Colonic mucosa (tissue), 4 donors: ENCODE data around the gene ACACB. TPM values are rescaled to one million over a fixed set of nuclear protein-coding genes. Genes with fewer than 3 reads are reported as not detected.

ENCODE experiments used
- DNase-seq: peaks from one replicate; pipeline ENCODE4 v3.0.0-alpha.2; 2020
- H3K27ac ChIP-seq: fragments of 200-600 bp; one replicate; pipeline ENCODE4 v1.8.0; 2021
- H3K27me3 ChIP-seq: fragments of 200-600 bp; one replicate; pipeline ENCODE4 v1.8.0; 2021
- H3K36me3 ChIP-seq: fragments of 200-600 bp; one replicate; pipeline ENCODE4 v1.8.0; 2021
- H3K4me1 ChIP-seq: fragments of 200-600 bp; one replicate; pipeline ENCODE4 v1.8.0; 2021; ENCODE audit warnings: mild to moderate bottlenecking
- H3K4me3 ChIP-seq: fragments of 200-600 bp; one replicate; pipeline ENCODE4 v1.8.0; 2021
- H3K9ac ChIP-seq, 2 donors: one replicate each; pipeline ENCODE4 v1.7.0; 2013; ENCODE audit warnings: control low read depth in 2 of 2, low read depth in 2 of 2, low read length in 2 of 2
- H3K9me3 ChIP-seq: fragments of 200-600 bp; one replicate; pipeline ENCODE4 v1.8.0; 2021
- CTCF ChIP-seq: fragments of 200-600 bp; IDR thresholded peaks from one replicate; pipeline ENCODE4 v1.8.0; 2022; ENCODE audit warnings: antibody characterized with exemption, mild to moderate bottlenecking
- intact Hi-C: fragments of 100-400 bp; cut with DNase I; formaldehyde crosslinking; loops from one replicate; pipeline ENCODE4 v1.14.1; 2022
- total RNA-seq, 2 donors: library from RNA; stranded (reverse); fragmentation: NEBNext Ultra II Directional in 1 of 2; extraction: Animal tissue kit (Norgen Biotek cat#: 25700) in 1 of 2; gene quantifications; one replicate each; pipeline ENCODE4 v1.2.1, GENCODE V29; 2021
- donor health status: healthy.
- donor health status: DM: no; HTN: no; CAD: no.
- donor health status: DM: no; HTN: no; CAD: no.

Gene ACACB
- total RNA-seq, 2 donors from 2014 or later, result 21.3 to 32.8 TPM

GRCh38 chr12:109131154-109132050 lies 15.0 kb downstream of the ACACB start:
- Histone ChIP-seq H3K27ac (no peak overlapping the region), H3K4me3 (no peak overlapping the region), H3K9me3 (no peaks in the 10 kb centered on the region), H3K36me3 (no peaks in the 10 kb centered on the region), H3K9ac (no peak overlapping the region), H3K27me3 (no peaks in the 10 kb centered on the region), H3K4me1 (no peaks in the 10 kb centered on the region)
- intact Hi-C loops, result no loop called here
- TF ChIP-seq CTCF, result no peak
- DNase-seq, result no peak

DNA sequence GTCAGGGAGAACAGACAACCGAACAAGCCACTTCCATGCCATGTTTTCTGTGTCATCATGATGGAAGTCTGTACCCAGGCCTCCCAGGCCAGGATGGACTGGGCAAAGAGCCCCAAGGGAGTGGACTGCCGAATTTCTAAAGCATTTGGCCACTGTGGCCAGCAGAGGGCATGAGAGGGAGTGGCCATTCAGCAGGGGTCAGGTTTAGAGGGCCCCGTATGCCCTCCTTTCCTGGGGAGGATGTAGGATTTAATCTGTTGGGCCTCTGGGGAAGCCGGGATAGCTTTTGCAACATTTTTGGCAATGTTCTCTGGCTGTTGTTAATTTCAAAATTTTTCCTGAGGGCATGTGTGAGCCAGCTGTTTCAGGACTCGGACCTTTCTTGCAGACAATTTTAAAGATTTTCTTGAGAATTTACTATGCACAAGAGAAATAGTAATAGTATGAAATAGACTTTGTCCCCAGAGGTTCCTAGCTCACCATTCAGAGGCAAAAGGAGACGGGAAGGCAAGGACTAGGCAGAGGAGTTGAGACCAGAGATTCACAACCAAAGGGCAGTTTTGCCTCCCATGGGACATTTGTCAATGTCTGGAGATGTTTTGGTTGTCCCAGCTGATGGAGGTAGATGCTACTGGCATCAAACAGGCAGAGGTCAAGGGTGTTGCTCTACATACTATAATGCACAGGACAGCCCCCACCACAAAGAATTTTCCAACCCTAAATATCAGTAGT lies 18.0 kb downstream of the ACACB start:
- no peaks in the 10 kb centered on the region for H3K36me3 ChIP-seq
- no peak overlapping the region for H3K4me3 ChIP-seq
- no peaks in the 10 kb centered on the region for H3K4me1 ChIP-seq
- H3K27ac ChIP-seq, result no peak overlapping the region
- intact Hi-C loops, result no loop called here
- H3K9ac ChIP-seq, result no peak overlapping the region
- H3K9me3 ChIP-seq, result no peaks in the 10 kb centered on the region
- TF ChIP-seq CTCF, result peak; percentile 32
- no peaks in the 10 kb centered on the region for H3K27me3 ChIP-seq
- no peak for DNase-seq

DNA sequence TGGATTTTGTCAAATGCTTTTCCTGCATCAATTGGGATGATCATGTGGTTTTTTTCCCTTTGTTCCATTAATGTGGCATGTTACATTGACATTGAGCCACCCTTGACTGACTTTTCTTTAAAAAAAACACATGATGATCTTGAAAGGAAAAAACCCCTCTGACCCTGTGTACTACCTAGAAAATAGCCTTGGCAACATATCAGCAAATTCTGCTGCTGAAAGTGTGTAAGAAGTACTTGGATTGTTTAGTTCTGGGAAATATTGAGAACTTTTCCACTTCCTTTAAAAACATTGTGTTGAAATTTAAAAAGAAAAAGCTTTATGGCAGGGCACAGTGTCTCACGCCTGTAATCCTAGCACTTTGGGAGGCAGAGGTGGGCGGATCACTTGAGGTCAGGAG lies 20.7 kb downstream of the ACACB start:
- no peak for TF ChIP-seq CTCF
- no peak for DNase-seq
- H3K9me3 ChIP-seq, result no peaks in the 10 kb centered on the region
- H3K9ac ChIP-seq, result no peak overlapping the region
- no peaks in the 10 kb centered on the region for H3K4me1 ChIP-seq
- H3K27me3 ChIP-seq, result no peaks in the 10 kb centered on the region
- no peaks in the 10 kb centered on the region for H3K36me3 ChIP-seq
- intact Hi-C loops, result no loop called here
- H3K27ac ChIP-seq, result no peak overlapping the region
- H3K4me3 ChIP-seq, result no peak overlapping the region

GRCh38 chr12:109139360-109139759 lies 23.0 kb downstream of the ACACB start:
- Histone ChIP-seq H3K27me3 (no peaks in the 10 kb centered on the region), H3K9ac (no peak overlapping the region), H3K9me3 (no peaks in the 10 kb centered on the region), H3K4me1 (no peaks in the 10 kb centered on the region), H3K36me3 (no peaks in the 10 kb centered on the region), H3K27ac (no peak overlapping the region), H3K4me3 (no peak overlapping the region)
- intact Hi-C loops, result no loop called here
- DNase-seq, result no peak
- no peak for TF ChIP-seq CTCF

DNA sequence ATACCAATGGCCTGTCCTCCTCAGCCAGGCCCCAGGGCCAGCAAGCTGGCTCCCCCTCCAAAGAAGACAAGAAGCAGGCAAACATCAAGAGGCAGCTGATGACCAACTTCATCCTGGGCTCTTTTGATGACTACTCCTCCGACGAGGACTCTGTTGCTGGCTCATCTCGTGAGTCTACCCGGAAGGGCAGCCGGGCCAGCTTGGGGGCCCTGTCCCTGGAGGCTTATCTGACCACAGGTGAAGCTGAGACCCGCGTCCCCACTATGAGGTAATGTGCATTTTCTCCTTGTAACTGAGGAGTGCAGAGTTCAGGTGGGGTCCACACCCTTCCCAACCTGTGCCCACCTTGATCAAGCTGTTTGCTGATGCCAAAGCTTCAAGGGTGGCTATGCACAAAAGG lies 23.4 kb downstream of the ACACB start:
- intact Hi-C loops, result no loop called here
- Histone ChIP-seq H3K27me3 (no peaks in the 10 kb centered on the region), H3K9ac (no peak overlapping the region), H3K27ac (no peak overlapping the region), H3K9me3 (no peaks in the 10 kb centered on the region), H3K4me3 (no peak overlapping the region), H3K36me3 (no peaks in the 10 kb centered on the region), H3K4me1 (no peaks in the 10 kb centered on the region)
- no peak for DNase-seq
- no peak for TF ChIP-seq CTCF
